HG02938 (cell line): ENCODE measurements around the gene DNER.

Experiments used
- ATAC-seq: cut with Tn5 transposase; IDR thresholded peaks from one replicate; pipeline ENCODE4 v1.9.1; 2021; ENCODE audit warnings: mild to moderate bottlenecking, moderate library complexity; ENCODE audit not compliant: unreplicated experiment

The DNER gene

DNA sequence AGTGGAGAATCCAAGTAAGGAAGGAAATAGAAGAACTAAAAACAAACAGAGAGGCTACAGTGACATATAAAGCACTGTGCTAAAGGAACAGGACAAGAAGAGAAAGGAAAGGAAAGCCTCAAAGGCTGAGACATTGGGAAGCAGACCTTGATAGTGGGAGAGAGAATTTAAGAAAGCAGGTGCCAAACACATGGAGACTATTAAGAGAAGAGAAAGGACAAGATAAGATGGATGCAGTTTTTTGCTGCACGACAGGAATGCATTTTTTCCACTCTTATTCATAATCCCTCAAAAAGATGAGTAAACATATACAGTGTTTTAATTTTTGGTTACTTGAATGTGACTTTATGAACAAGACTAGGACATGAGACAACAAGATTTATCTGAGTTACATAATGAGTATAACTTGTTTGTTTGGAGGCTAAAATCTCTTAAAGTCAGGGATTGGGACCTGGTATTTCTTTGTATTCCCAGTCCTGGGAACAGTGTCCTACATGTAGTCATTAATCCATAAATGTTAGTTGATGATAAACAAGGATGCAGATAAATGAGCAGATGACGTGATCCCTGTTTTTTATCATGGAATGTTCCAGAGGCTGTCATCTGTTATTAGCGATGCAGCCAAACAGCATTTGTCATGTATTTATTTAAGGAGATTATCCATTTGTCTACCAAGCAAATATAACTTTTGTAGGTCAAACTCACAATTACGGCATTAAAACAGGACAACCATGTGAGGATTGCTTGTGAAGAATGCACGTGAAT lies 141.7 kb downstream of the DNER start:
- no peak for ATAC-seq

DNA sequence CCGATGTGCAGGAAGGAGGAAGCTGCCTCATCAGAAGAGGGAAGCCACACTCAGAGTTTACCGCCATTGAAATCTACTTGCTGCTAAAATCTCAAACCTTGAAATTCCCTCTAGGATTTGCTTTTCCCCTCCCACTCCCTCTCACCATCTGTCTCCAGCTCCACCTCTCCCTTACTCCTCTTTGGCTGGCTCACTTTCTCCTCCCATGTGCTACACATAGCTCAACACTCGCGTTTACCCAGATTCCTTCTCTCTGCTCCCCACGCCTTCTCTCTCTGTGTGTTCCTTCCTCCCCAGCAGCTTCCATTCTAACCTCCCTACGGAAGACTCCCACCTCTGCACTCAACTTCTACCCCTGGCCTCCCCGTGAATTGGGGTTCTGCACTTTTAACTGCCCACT lies 143.1 kb downstream of the DNER start:
- ATAC-seq = no peak

GRCh38 chr2:229566370-229566769 lies 148.0 kb downstream of the DNER start:
- ATAC-seq = no peak

DNA sequence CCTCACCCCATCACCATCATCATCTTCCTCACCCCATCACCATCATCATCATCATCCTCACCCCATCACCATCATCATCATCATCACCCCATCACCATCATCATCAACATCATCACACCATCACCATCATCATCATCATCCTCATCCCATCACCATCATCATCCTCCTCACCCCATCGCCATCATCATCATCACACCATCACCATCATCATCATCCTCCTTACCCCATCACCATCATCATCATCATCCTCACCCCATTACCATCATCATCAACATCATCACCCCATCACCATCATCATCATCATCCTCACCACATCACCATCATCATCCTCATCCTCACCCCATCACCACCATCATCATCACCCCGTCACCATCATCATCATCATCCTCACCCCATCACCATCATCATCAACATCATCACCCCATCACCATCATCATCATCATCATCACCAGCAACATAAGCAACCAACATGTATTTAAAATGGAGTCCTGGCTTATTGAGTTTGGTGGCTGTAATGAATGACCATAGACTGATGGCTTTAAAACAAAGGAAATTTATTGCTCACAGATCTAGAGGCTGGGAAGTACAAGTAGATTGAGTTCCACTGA lies 150.0 kb downstream of the DNER start:
- no peak for ATAC-seq

GRCh38 chr2:229563388-229563787 lies 151.0 kb downstream of the DNER start:
- ATAC-seq = no peak

DNA sequence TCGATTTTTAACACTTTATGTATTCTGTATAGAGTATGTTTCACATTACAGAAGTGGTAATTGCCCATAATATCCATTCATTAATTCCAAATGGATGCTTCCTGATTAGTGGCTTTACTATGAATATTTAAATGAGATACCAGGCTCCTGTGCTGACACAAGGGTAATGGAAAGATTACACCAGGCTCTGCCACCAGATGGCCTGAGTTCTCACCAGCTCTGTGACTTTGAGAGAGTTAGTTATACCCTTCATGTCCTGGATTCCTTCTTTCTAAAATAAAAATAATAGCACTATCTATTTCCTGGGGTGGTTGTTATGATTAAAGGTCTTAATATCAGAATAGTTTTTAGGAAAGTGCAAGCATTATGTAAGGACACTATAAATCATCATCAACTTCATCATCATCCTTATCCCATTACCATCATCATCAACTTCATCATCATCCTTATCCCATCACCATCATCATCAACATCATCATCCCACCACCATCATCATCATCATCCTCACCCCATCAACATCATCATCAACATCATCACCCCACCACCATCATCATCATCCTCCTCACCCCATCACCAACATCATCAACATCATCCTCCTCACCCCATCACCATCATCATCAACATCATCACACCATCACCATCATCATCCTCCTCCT lies 151.8 kb downstream of the DNER start:
- no peak for ATAC-seq

- no peak for ATAC-seq
These were observed 154.4 kb downstream of the DNER start for GRCh38 chr2:229559986-229560385.

DNA sequence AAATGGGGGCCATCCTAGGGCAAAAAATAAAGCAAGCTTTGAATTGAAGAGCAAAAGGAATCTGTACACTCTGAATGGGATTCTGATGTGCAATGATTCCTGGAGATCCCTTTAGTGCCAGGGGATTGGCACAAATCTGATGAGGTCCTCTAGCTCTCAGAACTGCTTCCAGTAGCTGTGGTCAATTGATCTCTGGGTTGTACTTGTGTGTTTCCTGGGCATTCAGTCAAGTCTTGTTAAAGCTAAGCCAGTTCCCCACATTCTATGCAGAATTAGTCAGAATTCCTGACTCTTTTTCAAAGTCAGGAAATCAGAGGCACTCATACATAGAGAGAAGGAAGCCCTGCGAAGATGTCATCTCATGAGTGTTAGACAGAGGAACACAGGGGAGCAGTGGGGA lies 161.3 kb downstream of the DNER start:
- no peak for ATAC-seq

GRCh38 chr2:229543176-229543873 lies 171.0 kb downstream of the DNER start:
- ATAC-seq = no peak

- ATAC-seq = no peak
These were observed 174.7 kb downstream of the DNER start for GRCh38 chr2:229539628-229540027.

- no peak for ATAC-seq
These were observed 182.8 kb downstream of the DNER start for GRCh38 chr2:229531594-229531993.

- ATAC-seq = no peak
These were observed 183.9 kb downstream of the DNER start for GRCh38 chr2:229530434-229530833.

- no peak for ATAC-seq
These were observed 185.5 kb downstream of the DNER start for GRCh38 chr2:229528846-229529245.

DNA sequence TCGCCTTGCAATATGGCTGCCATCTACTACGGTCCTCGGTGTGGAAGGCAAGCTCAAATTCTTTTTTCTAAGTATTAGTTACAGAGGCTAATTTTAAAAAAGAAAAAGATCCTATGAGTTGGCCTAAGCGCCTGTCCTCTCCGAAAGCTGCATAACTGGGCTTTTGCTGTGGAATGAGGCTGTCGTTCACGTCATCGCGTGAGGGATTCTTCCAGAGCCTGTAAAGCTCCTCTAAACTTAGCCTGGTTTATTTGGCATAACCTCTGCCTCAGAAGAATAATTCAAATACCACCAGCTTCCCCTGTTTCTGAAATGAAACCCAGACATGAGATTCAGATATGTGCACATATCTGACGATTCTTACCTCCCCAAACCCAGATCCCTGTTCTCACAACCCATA lies 187.4 kb downstream of the DNER start:
- ATAC-seq = no peak

DNA sequence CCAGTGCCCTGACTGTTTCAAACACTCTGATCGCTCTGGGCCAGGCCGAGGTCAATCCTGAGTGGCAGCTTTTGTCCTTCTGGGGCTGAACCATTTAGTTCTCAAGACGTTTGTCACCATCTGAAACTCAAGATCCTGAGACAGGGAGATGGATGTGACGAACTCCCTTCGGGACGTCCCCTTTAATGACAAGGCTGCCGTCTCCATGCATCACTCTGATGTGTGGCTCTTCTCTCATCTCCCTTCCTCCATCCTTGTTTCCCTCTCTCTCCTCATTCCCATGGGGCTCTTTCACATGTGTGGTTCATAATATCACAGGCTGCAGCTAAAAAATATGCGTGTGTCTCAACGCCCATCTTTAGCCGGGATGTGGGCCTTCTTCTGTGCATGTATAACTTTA lies 189.6 kb downstream of the DNER start:
- no peak for ATAC-seq

DNA sequence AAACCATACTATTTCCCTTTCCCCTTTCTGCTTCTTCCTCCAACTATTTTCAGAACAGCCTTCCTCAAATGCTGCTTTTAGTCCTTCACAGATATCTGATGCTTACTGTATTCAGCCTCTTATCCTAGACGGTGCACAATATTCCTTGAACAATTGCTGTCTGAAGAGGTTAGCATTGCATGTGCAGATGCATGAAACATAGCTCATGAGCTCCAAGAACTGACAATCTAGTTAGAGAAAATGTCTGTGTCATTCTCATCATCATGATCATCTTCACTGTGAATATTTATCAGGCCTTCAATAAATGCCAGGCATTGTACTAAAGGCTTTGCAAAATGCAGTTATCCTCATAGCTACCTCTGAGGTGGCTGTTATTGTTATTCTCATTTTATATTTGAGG lies 190.7 kb downstream of the DNER start:
- ATAC-seq = no peak

GRCh38 chr2:229521576-229521975 lies 192.8 kb downstream of the DNER start:
- no peak for ATAC-seq

DNA sequence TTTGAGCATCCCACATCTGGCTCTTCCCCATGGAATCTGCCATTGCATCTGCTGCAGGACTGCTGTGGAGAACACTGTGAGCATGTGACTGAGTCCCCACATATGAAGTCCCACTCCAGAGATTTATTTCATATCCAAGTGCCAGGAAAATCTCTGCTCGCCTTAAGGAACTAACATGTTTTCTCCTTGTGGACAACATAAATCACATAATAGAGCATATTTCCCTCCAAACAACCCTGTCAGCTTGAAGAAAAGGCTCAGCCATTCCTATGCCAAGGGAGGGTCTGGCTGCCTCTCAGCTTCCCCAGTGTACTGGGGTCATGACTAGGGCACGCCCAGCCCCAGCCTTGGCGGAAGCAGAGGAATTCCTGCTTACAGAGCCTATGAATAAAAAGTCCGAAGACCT lies 193.7 kb downstream of the DNER start:
- ATAC-seq = no peak

- ATAC-seq = no peak
These were observed 194.5 kb downstream of the DNER start for GRCh38 chr2:229519655-229520430.

DNA sequence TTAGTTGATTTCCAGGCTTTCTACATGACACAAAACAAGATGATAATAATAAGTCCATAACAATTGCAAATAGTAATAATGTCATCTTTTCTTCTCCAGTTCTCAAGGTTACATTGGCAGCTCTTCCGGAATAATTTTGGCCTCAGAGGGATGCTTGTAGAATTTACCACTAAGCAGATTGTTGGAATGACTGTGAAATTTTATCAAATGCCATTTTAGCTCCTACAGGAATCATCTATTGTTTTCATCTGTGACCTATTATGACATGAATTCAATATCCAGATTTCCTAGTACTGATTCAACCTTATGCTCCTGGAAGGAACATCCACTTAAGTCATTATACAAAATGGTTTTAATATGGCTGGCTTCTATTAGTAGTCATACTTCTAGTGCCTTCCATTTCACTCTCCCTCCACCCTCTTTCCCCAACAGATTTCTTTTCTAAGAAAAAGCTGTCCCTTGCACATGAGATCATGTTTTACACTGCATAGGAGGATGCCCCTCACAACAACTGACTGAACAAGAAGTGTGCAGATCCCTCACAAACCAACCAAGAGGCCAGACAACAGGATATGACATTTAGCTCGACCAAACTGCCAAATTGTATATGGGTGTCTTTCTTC lies 200.0 kb downstream of the DNER start:
- ATAC-seq = no peak
